HFF-Myc (cell line): Measurements from ENCODE around the gene HS3ST2.
"Not testable (repeated sequence)": the region's sequence is repeated elsewhere in the genome, so short reads cannot be mapped to it uniquely, and the experiment has no call there.

Source experiments
- DNase-seq: peaks from one replicate; pipeline ENCODE4 v3.0.0-alpha.2; 2011; ENCODE audit warnings: low read depth; ENCODE audit errors: extremely low read depth
- H3K4me3 ChIP-seq: replicated peaks from 2 replicates; pipeline ENCODE4 v1.5.1; 2011; ENCODE audit warnings: low read depth, mild to moderate bottlenecking, control low read depth, low read length
- TF ChIP-seq, protein P1 (sequence below): IDR thresholded peaks from 2 replicates; pipeline ENCODE4 v1.5.1; 2012; ENCODE audit warnings: mild to moderate bottlenecking, low read depth, low read length, control low read depth; ENCODE audit errors: missing control alignments

HS3ST2 gene

DNA sequence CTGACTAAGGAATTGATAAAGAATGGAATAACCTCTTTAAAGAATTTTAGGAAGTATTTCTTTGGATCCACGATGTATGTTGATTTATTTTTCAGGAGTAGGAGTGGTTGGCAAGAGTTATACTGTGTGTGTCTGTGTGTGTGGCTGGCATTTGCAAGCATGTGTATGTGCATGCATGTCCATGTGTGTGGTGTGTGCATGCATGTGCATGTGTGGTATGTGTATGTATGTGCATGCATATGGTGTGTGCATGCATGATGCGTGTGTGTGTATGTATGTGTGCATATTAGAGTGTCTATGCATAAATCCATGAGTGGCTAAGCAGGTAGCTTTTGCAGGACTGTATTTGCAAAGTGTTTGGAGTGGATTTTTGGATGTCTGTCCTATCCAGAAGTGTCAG is 120.8 kb downstream of the HS3ST2 start:
- TF ChIP-seq, protein P1, sequence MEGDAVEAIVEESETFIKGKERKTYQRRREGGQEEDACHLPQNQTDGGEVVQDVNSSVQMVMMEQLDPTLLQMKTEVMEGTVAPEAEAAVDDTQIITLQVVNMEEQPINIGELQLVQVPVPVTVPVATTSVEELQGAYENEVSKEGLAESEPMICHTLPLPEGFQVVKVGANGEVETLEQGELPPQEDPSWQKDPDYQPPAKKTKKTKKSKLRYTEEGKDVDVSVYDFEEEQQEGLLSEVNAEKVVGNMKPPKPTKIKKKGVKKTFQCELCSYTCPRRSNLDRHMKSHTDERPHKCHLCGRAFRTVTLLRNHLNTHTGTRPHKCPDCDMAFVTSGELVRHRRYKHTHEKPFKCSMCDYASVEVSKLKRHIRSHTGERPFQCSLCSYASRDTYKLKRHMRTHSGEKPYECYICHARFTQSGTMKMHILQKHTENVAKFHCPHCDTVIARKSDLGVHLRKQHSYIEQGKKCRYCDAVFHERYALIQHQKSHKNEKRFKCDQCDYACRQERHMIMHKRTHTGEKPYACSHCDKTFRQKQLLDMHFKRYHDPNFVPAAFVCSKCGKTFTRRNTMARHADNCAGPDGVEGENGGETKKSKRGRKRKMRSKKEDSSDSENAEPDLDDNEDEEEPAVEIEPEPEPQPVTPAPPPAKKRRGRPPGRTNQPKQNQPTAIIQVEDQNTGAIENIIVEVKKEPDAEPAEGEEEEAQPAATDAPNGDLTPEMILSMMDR, result no peak
- H3K4me3 ChIP-seq, result no peak overlapping the region
- no peak for DNase-seq

DNA sequence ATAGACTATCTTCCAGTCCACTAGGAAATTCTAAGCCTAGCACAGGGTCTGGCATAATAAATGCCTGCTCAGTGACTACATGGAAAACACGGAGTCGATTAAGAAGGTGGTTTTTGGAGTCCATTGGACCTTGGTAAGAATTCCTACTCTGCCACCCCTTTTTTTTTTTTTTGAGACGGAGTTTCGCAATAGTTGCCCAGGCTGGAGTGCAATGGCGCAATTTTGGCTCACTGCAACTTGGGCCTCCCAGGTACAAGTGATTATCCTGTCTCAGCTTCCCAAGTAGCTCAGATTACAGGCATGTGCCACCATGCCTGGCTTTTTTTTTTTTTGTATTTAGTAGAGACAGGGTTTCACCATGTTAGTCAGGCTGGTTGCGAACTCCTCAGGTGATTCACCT is 123.2 kb downstream of the HS3ST2 start:
- no peak overlapping the region for H3K4me3 ChIP-seq
- TF ChIP-seq, protein P1, result no peak
- no peak for DNase-seq

DNA sequence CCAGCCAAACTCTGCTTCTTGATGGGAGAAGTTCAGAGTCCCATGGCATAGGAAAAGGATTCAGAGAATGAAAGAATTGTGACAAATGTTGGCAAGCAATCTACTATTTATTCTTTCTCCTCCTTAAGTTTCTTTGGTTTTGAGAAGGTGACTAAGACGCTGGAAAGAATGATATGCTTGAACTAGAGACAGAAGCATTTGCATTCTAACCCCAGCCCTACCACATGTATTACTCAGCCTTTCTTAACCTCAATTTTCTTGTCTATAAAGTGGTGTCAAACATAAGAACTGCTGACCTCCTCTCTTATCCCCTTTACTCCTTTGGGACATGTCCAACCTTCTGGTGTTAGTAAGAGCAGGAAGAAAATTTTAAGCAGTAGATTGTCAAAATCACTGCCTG is 124.7 kb downstream of the HS3ST2 start:
- TF ChIP-seq, protein P1, result no peak
- DNase-seq, result no peak

DNA sequence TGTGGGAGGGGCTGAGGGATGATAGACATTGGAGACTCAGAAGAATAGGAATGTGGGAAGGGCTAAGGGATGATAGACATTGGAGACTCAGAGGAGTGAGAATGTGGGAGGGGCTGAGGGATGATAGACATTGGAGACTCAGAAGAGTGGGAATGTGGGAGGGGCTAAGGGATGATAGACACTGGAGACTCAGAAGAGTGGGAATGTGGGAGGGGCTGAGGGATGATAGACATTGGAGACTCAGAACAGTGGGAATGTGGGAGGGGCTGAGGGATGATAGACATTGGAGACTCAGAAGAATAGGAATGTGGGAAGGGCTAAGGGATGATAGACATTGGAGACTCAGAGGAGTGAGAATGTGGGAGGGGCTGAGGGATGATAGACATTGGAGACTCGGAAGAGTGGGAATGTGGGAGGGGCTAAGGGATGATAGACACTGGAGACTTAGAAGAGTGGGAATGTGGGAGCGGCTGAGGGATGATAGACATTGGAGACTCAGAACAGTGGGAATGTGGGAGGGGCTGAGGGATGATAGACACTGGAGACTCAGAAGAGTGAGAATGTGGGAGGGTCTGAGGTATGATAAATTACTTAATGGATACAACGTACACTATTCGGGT is 125.9 kb downstream of the HS3ST2 start:
- not testable (repeated sequence) for H3K4me3 ChIP-seq, DNase-seq

More for the DNA sequence above, 124.7 kb downstream of the HS3ST2 start:
- no peak overlapping the region for H3K4me3 ChIP-seq

DNA sequence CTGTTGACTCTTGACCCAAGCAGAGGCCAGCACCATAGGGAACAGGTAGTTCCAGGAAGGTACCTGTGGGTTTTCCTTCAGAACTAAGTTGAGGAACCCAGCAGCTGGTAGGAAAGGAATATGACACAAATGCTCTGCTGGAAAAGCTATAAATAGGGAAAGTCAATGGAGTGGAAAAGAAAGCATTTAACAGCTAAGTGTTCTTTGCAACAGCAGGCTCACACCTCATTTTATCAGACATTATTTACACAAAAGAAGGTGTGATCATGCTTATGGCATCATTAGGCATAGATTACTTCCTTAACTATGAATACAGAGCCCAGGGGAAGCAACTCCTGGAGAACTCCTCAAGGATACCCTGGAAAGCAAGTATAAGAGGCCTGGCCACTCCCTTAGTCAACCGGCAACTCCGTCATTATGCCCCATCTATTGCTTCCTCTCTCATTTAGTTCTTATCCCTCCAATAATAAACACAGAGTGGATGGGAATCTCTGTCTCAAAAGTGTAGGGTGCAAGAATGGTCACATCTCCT is 128.1 kb downstream of the HS3ST2 start:
- H3K4me3 ChIP-seq, result no peak overlapping the region
- DNase-seq, result no peak
- TF ChIP-seq, protein P1, result no peak

DNA sequence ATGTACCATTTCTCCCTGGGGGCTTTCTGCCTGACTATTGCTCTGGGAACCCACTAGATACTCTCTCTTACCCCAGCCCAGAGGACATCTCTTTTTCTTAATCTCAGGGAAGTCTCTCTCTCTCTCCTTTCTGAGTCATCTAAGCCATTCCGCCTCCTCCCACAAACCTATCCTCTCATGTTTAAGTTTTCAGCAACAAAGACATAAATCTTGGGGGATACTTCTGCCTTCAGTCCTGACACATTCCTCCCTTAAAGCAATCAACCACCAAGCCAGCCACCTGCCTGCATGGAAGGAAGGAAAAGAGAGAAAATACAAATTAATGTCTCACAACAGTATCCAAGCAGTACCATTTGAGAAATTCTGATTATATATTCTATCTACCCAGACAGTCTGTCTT is 128.8 kb downstream of the HS3ST2 start:
- no peak for DNase-seq
- TF ChIP-seq, protein P1, result no peak
- H3K4me3 ChIP-seq, result no peak overlapping the region

DNA sequence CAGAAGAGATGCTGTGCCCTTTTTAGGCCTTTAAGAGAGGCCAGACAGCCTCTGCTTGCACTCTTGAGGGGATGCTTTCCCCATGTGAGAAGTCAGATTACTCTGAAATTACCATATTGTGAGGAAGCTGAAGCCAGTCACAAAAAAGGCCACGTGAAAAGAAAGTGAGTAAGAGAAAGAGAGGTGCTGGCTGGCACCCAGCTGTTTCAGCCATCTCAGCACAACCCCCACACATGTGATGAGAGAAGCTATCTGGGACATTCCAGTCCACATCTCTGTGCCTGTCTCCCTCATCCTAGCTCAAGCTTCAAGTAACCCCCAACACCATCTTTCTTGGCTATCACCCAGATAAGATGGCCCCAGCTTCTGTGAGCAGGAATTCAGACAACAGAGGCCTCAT is 131.4 kb downstream of the HS3ST2 start:
- H3K4me3 ChIP-seq, result no peak overlapping the region
- TF ChIP-seq, protein P1, result no peak
- DNase-seq, result no peak
